ENCODE results near the gene MCCC1. TPM values are rescaled to one million over a fixed set of nuclear protein-coding genes. Genes with fewer than 3 reads are reported as not detected.

MCCC1 gene
- total and polyA plus RNA-seq, 2 of the 4 experiments (the other 2 are of a cell fraction): 14.2 to 17.9 TPM

GRCh38 chr3:183074881-183075280, 24.4 kb downstream of the MCCC1 start:
- in situ Hi-C loops (cut with MboI; ENCODE audit: low sequenced_read_pairs) (no loop called here), dilution Hi-C loops (cut with HindIII; ENCODE audit: low sequenced_read_pairs, unreplicated experiment) (no loop called here), intact Hi-C loops (cut with micrococcal nuclease) (no loop called here)
- no peak overlapping the region for H2AFZ ChIP-seq (replicated peaks; ENCODE audit: low read length, poor library complexity)
- H3K36me3 ChIP-seq (ENCODE audit: control insufficient read depth, insufficient read depth, low read length): peaks cover 7% of the 10 kb centered on the region
- H3K9me3 ChIP-seq (ENCODE audit: control insufficient read depth, insufficient read depth, low read length): peaks cover 2% of the 10 kb centered on the region; the same call in 1 of the 2 replicates
- H3K14ac ChIP-seq (replicated peaks; ENCODE audit: low read depth, low read length): no peak overlapping the region
- no peak overlapping the region for H2BK20ac ChIP-seq (ENCODE audit: low read depth, low read length)
- H3K9ac ChIP-seq (ENCODE audit: low read depth, low read length): no peak overlapping the region
- no peak overlapping the region for H3K23ac ChIP-seq (ENCODE audit: low read depth, low read length)
- no peak overlapping the region for H4K91ac ChIP-seq (ENCODE audit: insufficient read depth, low read depth, low read length)
- no peak overlapping the region for H2BK120ac ChIP-seq (ENCODE audit: low read depth, low read length)
- no TSS peak for BruUV-seq (replicated peaks)
- no peak overlapping the region for H2AK5ac ChIP-seq (ENCODE audit: low read depth, low read length)
- H3K9me1 ChIP-seq (ENCODE audit: insufficient read depth, low read length): no peaks in the 10 kb centered on the region
- no peak overlapping the region for H2BK5ac ChIP-seq (ENCODE audit: low read depth, low read length, poor library complexity, severe bottlenecking)
- no peaks in the 10 kb centered on the region for H3K27me3 ChIP-seq (ENCODE audit: control insufficient read depth, insufficient read depth, low read length)
- no peak overlapping the region for H4K5ac ChIP-seq (ENCODE audit: low read depth, low read length)
- no peak for TF ChIP-seq NFE2L2 (IDR thresholded peaks at IDR 0.05; ENCODE audit: low read depth, low read length)
- no peak for TF ChIP-seq CEBPB (IDR thresholded peaks at IDR 0.05; ENCODE audit: low read depth, low read length)
- TF ChIP-seq CHD1 (IDR thresholded peaks at IDR 0.05; ENCODE audit: low read depth, low read length): no peak
- no peak for TF ChIP-seq MXI1 (IDR thresholded peaks at IDR 0.05; ENCODE audit: borderline replicate concordance, low read depth, low read length)
- TF ChIP-seq POLR2A (IDR thresholded peaks at IDR 0.05; ENCODE audit: low read depth, low read length): no peak
- TF ChIP-seq ELK1 (IDR thresholded peaks at IDR 0.05; ENCODE audit: borderline replicate concordance, low read depth, low read length): no peak
- no peak for TF ChIP-seq RAD21 (IDR thresholded peaks at IDR 0.05; ENCODE audit: low read length)
- TF ChIP-seq USF2 (IDR thresholded peaks at IDR 0.05; ENCODE audit: low read depth, low read length): no peak
- no peak for TF ChIP-seq RFX5 (IDR thresholded peaks at IDR 0.05; ENCODE audit: low read depth, low read length)
- no peak for TF ChIP-seq RCOR1 (IDR thresholded peaks at IDR 0.05; ENCODE audit: insufficient replicate concordance, low read length)
- TF ChIP-seq SMC3 (IDR thresholded peaks at IDR 0.05; ENCODE audit: low read depth, low read length): no peak
- no peak for TF ChIP-seq MAFK (IDR thresholded peaks at IDR 0.05; ENCODE audit: low read depth, low read length)
- H3K56ac ChIP-seq (ENCODE audit: extremely low read depth, insufficient read depth, low read length): no peak overlapping the region
- no peak overlapping the region for H4K8ac ChIP-seq (ENCODE audit: low read depth in 2 of 2, low read length in 2 of 2)
- no peak overlapping the region for H3K18ac ChIP-seq (ENCODE audit: low read depth, low read length)
- H3K4me2 ChIP-seq (ENCODE audit: low read depth, low read length): no peak overlapping the region
- no peak overlapping the region for H2AK9ac ChIP-seq (replicated peaks; ENCODE audit: low read depth, low read length, poor library complexity)
- no peak for ATAC-seq (ENCODE audit: low read depth)
- H4K20me1 ChIP-seq (ENCODE audit: insufficient read depth, low read length): no peaks in the 10 kb centered on the region
- WGBS, 2 experiments (ENCODE audit: extremely low coverage in 2 of 2, insufficient read length in 1 of 2): no CpG with 5 or more reads among the region's 2 CpGs
- ChIA-PET POLR2A (ENCODE audit: unreplicated experiment) (no interaction called here), CTCF (no interaction called here)
- no peak overlapping the region for H3K27ac ChIP-seq (ENCODE audit: insufficient read depth, low read length)
- no peaks in the 10 kb centered on the region for H3K4me1 ChIP-seq (ENCODE audit: control insufficient read depth, insufficient read depth, low read length)
- DNase-seq: no peak
- H3K4ac ChIP-seq (ENCODE audit: low read depth, low read length): no peak overlapping the region
- H2BK15ac ChIP-seq (ENCODE audit: low read depth, low read length): no peak overlapping the region
- H3K79me1 ChIP-seq (ENCODE audit: low read depth in 1 of 2, low read length in 2 of 2): peaks cover 0 to 3% of the 10 kb centered on the region in 2 experiments; a peak in 1 of 4 replicates
- no peak overlapping the region for H3K4me3 ChIP-seq (ENCODE audit: insufficient read depth, low read depth, low read length)
